K562 (cell line): ENCODE results near the gene ALKBH7. TPM values are rescaled to one million over a fixed set of nuclear protein-coding genes. Genes with fewer than 3 reads are reported as not detected.

Experiments
- CBFA2T2 ChIP-seq: fragments of 450-650 bp; conservative IDR thresholded peaks from 2 replicates; pipeline ENCODE4 v1.6.1; 2017; ENCODE audit warnings: mild to moderate bottlenecking
- CCNT2 ChIP-seq: IDR thresholded peaks from 2 replicates; pipeline ENCODE4 v1.6.1; 2011; ENCODE audit warnings: borderline replicate concordance, low read depth, mild to moderate bottlenecking, moderate library complexity, mixed read lengths, low read length; ENCODE audit not compliant: insufficient read length; ENCODE audit errors: extremely low read depth
- CHCHD3 ChIP-seq: fragments of 250-450 bp; sonication (Bioruptor Pico); IDR thresholded peaks from 2 replicates; pipeline ENCODE4 v2.1.2; 2022; ENCODE audit warnings: mild to moderate bottlenecking
- COPS2 ChIP-seq: fragments of 450-650 bp; conservative IDR thresholded peaks from 2 replicates; pipeline ENCODE4 v1.6.1; 2016; ENCODE audit warnings: mild to moderate bottlenecking, moderate library complexity
- CREB1 ChIP-seq, 2 experiments: sonication (generic) in 1 of 2; formaldehyde crosslinking in 1 of 2; IDR thresholded peaks; 2 replicates each; pipeline versions ENCODE4 v1.6.1 to v1.8.0; 2012 to 2022; ENCODE audit warnings: inconsistent platforms in 1 of 2, mild to moderate bottlenecking in 1 of 2, missing genetic modification reagents in 1 of 2, moderate library complexity in 1 of 2
- DMBX1 ChIP-seq: fragments of 250-450 bp; sonication (Bioruptor Pico); IDR thresholded peaks from 2 replicates; pipeline ENCODE4 v1.8.0; 2022; ENCODE audit warnings: inconsistent platforms, mild to moderate bottlenecking, moderate library complexity, borderline replicate concordance
- HDAC3 ChIP-seq: fragments of 450-650 bp; IDR thresholded peaks from 2 replicates; pipeline ENCODE4 v1.6.1; 2018; ENCODE audit warnings: borderline replicate concordance, mild to moderate bottlenecking, moderate library complexity; ENCODE audit not compliant: partially characterized antibody
- KDM1A ChIP-seq, 2 experiments: fragments of 450-650 bp; IDR thresholded peaks; 2 replicates each; pipeline ENCODE4 v1.6.1; 2016; ENCODE audit warnings: mild to moderate bottlenecking in 2 of 2
- KLF1 ChIP-seq: fragments of 450-650 bp; IDR thresholded peaks from 2 replicates; pipeline ENCODE4 v1.6.1; 2016; ENCODE audit warnings: missing genetic modification characterization, missing compliant biosample characterization
- L3MBTL2 ChIP-seq: fragments of 450-650 bp; IDR thresholded peaks from 2 replicates; pipeline ENCODE4 v1.6.1; 2016; ENCODE audit warnings: mild to moderate bottlenecking, moderate library complexity
- MBD2 ChIP-seq: sonication (generic); IDR thresholded peaks from 2 replicates; pipeline ENCODE4 v1.6.1; 2016; ENCODE audit warnings: low read depth, borderline replicate concordance
- MCM3 ChIP-seq: fragments of 450-650 bp; IDR thresholded peaks from 2 replicates; pipeline ENCODE4 v1.6.1; 2016
- NR2C1 ChIP-seq, 2 experiments: fragments of 450-650 bp; IDR thresholded peaks; 2 replicates each; pipeline ENCODE4 v1.6.1; 2017; ENCODE audit warnings: mild to moderate bottlenecking in 2 of 2, antibody characterized with exemption in 1 of 2, inconsistent platforms in 1 of 2, missing compliant biosample characterization in 1 of 2, missing genetic modification characterization in 1 of 2
- PCBP2 ChIP-seq: fragments of 200-400 bp; formaldehyde crosslinking; IDR thresholded peaks from 2 replicates; pipeline ENCODE4 v1.6.1; 2018; ENCODE audit warnings: low read length, low read depth, mild to moderate bottlenecking, moderate library complexity; ENCODE audit not compliant: poor library complexity, severe bottlenecking
- PHB2 ChIP-seq: fragments of 450-650 bp; IDR thresholded peaks from 2 replicates; pipeline ENCODE4 v1.6.1; 2017; ENCODE audit warnings: low read depth
- SMAD4 ChIP-seq: fragments of 250-450 bp; sonication (Bioruptor Pico); conservative IDR thresholded peaks from 2 replicates; pipeline ENCODE4 v1.8.0; 2021; ENCODE audit warnings: inconsistent platforms, mild to moderate bottlenecking, moderate library complexity
- SREBF1 ChIP-seq: fragments of 150-350 bp; IDR thresholded peaks from 2 replicates; pipeline ENCODE4 v1.6.1; 2014; ENCODE audit warnings: antibody characterized with exemption, low read depth, low read length, borderline replicate concordance
- XRCC4 ChIP-seq: IDR thresholded peaks from one replicate; pipeline ENCODE4 v1.6.1; 2011; ENCODE audit not compliant: insufficient read depth, insufficient read length; ENCODE audit errors: extremely low read depth
- YY1 ChIP-seq, 3 experiments: IDR thresholded peaks; 2 replicates each; pipeline ENCODE4 v1.6.1; 2011; ENCODE audit warnings: low read length in 2 of 3, mild to moderate bottlenecking in 2 of 3, moderate library complexity in 2 of 3, borderline replicate concordance in 1 of 3, control low read depth in 1 of 3, low read depth in 1 of 3; ENCODE audit not compliant: insufficient read depth in 3 of 3, insufficient replicate concordance in 2 of 3, control insufficient read depth in 1 of 3, insufficient read length in 1 of 3; ENCODE audit errors: extremely low read depth in 1 of 3
- ZBTB7A ChIP-seq: IDR thresholded peaks from 2 replicates; pipeline ENCODE4 v1.6.1; 2011; ENCODE audit warnings: low read depth, mild to moderate bottlenecking, low read length, moderate library complexity, borderline replicate concordance; ENCODE audit not compliant: control insufficient read depth
- ZFPM2 ChIP-seq: fragments of 250-450 bp; sonication (Bioruptor Pico); IDR thresholded peaks from 2 replicates; pipeline ENCODE4 v1.5.1; 2022; ENCODE audit warnings: mild to moderate bottlenecking
- ZNF224 ChIP-seq: sonication (generic); formaldehyde crosslinking; IDR thresholded peaks from 2 replicates; pipeline ENCODE4 v1.8.0; 2022; ENCODE audit warnings: mild to moderate bottlenecking, missing genetic modification reagents
- ZNF644 ChIP-seq: fragments of 200-800 bp; sonication (Bioruptor generic); IDR thresholded peaks from 2 replicates; pipeline ENCODE4 v1.6.1; 2016; ENCODE audit warnings: low read depth, missing genetic modification characterization, missing compliant biosample characterization
- ZNF696 ChIP-seq: fragments of 250-450 bp; sonication (Bioruptor Pico); conservative IDR thresholded peaks from 2 replicates; pipeline ENCODE4 v1.4.0; 2020; ENCODE audit warnings: mild to moderate bottlenecking, moderate library complexity
- ZNF707 ChIP-seq: fragments of 250-450 bp; sonication (Bioruptor Pico); conservative IDR thresholded peaks from 2 replicates; pipeline ENCODE4 v1.8.0; 2022; ENCODE audit warnings: inconsistent platforms, mild to moderate bottlenecking, moderate library complexity
- polyA plus RNA-seq, 8 experiments: library from polyadenylated mRNA; depleted of rRNA in 4 of 8; stranded (reverse) in 5 of 8; unstranded in 3 of 8; fragments of >200 nt; fragmentation: Nextera tagmentation in 2 of 8; fragmentation: Illumina TruSeq in 1 of 8; extraction: Ambion mirVana in 2 of 8; extraction: Trizol in 1 of 8; gene quantifications; 2 replicates each; pipeline versions ENCODE4 v1.2.1 to v1.2.3, GENCODE V29; 2011 to 2014; ENCODE audit warnings: inconsistent platforms in 1 of 8, missing spikeins in 1 of 8
- total RNA-seq, 7 experiments: library from RNA; depleted of rRNA in 6 of 7; stranded (reverse); fragments of >200 nt in 6 of 7; fragmentation: Illumina TruSeq in 2 of 7; extraction: Trizol in 2 of 7; gene quantifications; 2 replicates each; pipeline versions ENCODE4 v1.2.1 to v1.2.3, GENCODE V29; 2011 to 2021; ENCODE audit warnings: low replicate concordance in 1 of 7
- TF ChIP-seq, protein P1 (sequence below): fragments of 150-350 bp; IDR thresholded peaks from 2 replicates; pipeline ENCODE4 v1.6.1; 2014; ENCODE audit warnings: low read depth, mild to moderate bottlenecking, low read length, borderline replicate concordance
- TF ChIP-seq, protein P2 (sequence below): fragments of 450-650 bp; IDR thresholded peaks from 2 replicates; pipeline ENCODE4 v1.6.1; 2016; ENCODE audit warnings: low read depth, mild to moderate bottlenecking, moderate library complexity

Gene ALKBH7
- total and polyA plus RNA-seq, 9 of the 15 experiments (the other 6 are each of a cell fraction or from before 2014, with no cell fraction given), result 0.69 to 94.8 (median 17.6) TPM

- no peak for TF ChIP-seq ZNF644 (tag)
- no peak for TF ChIP-seq ZNF224
- no peak for TF ChIP-seq COPS2
- TF ChIP-seq DMBX1 (CRISPR knock-in tag), result no peak
- TF ChIP-seq PHB2, result no peak
- TF ChIP-seq SREBF1, result no peak
- peak; percentile 24; the same call in 1 of the 2 replicates for TF ChIP-seq L3MBTL2
- no peak for TF ChIP-seq MBD2
- no peak for TF ChIP-seq PCBP2
- TF ChIP-seq KLF1 (tag), result no peak
- TF ChIP-seq CHCHD3 (CRISPR knock-in tag), result no peak
- TF ChIP-seq, protein P1, sequence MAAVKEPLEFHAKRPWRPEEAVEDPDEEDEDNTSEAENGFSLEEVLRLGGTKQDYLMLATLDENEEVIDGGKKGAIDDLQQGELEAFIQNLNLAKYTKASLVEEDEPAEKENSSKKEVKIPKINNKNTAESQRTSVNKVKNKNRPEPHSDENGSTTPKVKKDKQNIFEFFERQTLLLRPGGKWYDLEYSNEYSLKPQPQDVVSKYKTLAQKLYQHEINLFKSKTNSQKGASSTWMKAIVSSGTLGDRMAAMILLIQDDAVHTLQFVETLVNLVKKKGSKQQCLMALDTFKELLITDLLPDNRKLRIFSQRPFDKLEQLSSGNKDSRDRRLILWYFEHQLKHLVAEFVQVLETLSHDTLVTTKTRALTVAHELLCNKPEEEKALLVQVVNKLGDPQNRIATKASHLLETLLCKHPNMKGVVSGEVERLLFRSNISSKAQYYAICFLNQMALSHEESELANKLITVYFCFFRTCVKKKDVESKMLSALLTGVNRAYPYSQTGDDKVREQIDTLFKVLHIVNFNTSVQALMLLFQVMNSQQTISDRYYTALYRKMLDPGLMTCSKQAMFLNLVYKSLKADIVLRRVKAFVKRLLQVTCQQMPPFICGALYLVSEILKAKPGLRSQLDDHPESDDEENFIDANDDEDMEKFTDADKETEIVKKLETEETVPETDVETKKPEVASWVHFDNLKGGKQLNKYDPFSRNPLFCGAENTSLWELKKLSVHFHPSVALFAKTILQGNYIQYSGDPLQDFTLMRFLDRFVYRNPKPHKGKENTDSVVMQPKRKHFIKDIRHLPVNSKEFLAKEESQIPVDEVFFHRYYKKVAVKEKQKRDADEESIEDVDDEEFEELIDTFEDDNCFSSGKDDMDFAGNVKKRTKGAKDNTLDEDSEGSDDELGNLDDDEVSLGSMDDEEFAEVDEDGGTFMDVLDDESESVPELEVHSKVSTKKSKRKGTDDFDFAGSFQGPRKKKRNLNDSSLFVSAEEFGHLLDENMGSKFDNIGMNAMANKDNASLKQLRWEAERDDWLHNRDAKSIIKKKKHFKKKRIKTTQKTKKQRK, result no peak
- no peak for TF ChIP-seq HDAC3
- TF ChIP-seq NR2C1 (IDR thresholded peaks at IDR 0.05), result no peak
- TF ChIP-seq NR2C1 (tag; IDR thresholded peaks at IDR 0.05), result no peak
- TF ChIP-seq CREB1 (IDR thresholded peaks at IDR 0.05), result no peak
- no peak for TF ChIP-seq CREB1 (CRISPR knock-in tag; IDR thresholded peaks at IDR 0.05)
- TF ChIP-seq, protein P2, sequence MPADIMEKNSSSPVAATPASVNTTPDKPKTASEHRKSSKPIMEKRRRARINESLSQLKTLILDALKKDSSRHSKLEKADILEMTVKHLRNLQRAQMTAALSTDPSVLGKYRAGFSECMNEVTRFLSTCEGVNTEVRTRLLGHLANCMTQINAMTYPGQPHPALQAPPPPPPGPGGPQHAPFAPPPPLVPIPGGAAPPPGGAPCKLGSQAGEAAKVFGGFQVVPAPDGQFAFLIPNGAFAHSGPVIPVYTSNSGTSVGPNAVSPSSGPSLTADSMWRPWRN, result no peak
- TF ChIP-seq MCM3, result no peak
- no peak for TF ChIP-seq ZNF707 (CRISPR knock-in tag)
- no peak for TF ChIP-seq CCNT2
- TF ChIP-seq KDM1A (IDR thresholded peaks at IDR 0.05), result no peak
- no peak for TF ChIP-seq ZNF696 (CRISPR knock-in tag)
- TF ChIP-seq YY1 (IDR thresholded peaks at IDR 0.05; ENCODE audit: borderline replicate concordance in 1 of 3, control insufficient read depth in 1 of 3, extremely low read depth in 1 of 3, insufficient read depth in 3 of 3, insufficient read length in 1 of 3, insufficient replicate concordance in 2 of 3, low read depth in 1 of 3, low read length in 2 of 3), result no peak
- no peak for TF ChIP-seq SMAD4
- no peak for TF ChIP-seq ZBTB7A
- no peak for TF ChIP-seq ZFPM2 (CRISPR knock-in tag)
- TF ChIP-seq CBFA2T2, result peak; percentile 45
- TF ChIP-seq XRCC4, result no peak
Measured at GRCh38 chr19:6343462-6343861, 29.1 kb upstream of the ALKBH7 start (continued).
